Measurements from ENCODE around the gene KCNA2. TPM values are rescaled to one million over a fixed set of nuclear protein-coding genes. Genes with fewer than 3 reads are reported as not detected.

Gene KCNA2
- total RNA-seq, 1 experiment from 2014 or later: not detected

- no peaks in the 10 kb centered on the region for H3K9me3 ChIP-seq
These were observed 27.9 kb upstream of the KCNA2 start for GRCh38 chr1:110634086-110634454.

DNA sequence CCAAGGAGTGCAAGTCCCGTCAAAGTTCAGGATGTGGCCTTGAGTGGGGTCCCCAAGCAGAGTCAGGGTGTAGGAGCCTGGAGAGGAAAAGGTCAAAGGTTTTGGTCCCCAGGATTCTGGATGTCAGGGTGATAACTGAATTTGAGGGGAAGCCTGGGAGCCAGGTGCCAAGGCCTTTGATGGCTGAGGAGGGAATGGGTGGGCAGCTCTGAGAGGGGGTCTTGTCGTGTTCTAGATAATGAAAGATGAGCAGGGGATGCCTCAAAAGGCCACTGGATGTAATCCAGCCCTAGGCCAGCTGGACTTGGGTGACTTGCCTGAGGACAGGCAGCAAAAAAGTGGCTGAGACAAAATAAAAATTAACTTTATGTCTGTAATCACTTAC is 27.5 kb upstream of the KCNA2 start:
- no peak overlapping the region for H3K4me3 ChIP-seq
- H3K9me3 ChIP-seq: no peaks in the 10 kb centered on the region
- peaks cover 15% of the 10 kb centered on the region for H3K27me3 ChIP-seq
- no peaks in the 10 kb centered on the region for H3K36me3 ChIP-seq
- DNase-seq: no peak

More at GRCh38 chr1:110634086-110634454, 27.9 kb upstream of the KCNA2 start:
- H3K27me3 ChIP-seq: peaks cover 15% of the 10 kb centered on the region
- no peak for DNase-seq
- no peak overlapping the region for H3K4me3 ChIP-seq
- no peaks in the 10 kb centered on the region for H3K36me3 ChIP-seq

DNA sequence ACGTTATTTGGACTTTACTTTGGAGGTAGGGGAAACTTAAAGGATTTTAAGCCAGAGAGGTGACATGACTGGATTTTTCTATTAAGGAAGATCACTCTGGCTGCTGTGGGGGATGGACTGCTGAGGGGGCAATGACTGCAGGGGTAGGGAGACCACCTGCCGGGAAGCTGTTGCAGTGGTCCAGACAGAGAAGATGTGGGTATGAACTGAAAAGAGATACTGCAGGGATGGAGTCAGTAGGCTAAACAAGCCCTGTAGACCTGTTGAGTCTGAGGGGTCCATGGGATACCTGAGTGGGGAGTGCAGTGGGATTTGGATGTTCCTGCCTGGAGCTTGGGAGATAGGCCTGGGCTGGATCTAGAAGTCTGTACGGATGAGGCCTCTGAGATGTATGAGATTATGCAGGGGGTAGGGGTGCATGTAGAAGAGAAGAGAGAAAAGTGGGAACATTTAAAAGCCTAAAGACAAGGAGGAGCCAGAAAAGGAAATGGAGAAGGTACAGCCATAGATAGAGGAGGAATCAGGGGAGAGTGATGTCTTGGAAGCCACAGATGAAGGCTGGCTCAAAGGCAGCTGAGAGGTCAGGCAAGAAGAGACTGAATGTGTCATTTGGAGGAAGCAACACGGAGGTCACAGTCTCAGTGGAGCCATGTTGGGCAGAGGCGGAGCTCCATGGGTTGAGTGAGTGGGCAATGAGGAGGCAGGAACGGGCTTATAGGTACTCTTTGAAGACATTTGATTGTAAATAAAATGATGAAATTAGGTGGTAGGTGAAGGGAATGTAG is 25.9 kb upstream of the KCNA2 start:
- peaks cover 15% of the 10 kb centered on the region for H3K27me3 ChIP-seq
- no peaks in the 10 kb centered on the region for H3K9me3 ChIP-seq
- H3K4me3 ChIP-seq: no peak overlapping the region
- no peaks in the 10 kb centered on the region for H3K36me3 ChIP-seq
- DNase-seq: no peak

DNA sequence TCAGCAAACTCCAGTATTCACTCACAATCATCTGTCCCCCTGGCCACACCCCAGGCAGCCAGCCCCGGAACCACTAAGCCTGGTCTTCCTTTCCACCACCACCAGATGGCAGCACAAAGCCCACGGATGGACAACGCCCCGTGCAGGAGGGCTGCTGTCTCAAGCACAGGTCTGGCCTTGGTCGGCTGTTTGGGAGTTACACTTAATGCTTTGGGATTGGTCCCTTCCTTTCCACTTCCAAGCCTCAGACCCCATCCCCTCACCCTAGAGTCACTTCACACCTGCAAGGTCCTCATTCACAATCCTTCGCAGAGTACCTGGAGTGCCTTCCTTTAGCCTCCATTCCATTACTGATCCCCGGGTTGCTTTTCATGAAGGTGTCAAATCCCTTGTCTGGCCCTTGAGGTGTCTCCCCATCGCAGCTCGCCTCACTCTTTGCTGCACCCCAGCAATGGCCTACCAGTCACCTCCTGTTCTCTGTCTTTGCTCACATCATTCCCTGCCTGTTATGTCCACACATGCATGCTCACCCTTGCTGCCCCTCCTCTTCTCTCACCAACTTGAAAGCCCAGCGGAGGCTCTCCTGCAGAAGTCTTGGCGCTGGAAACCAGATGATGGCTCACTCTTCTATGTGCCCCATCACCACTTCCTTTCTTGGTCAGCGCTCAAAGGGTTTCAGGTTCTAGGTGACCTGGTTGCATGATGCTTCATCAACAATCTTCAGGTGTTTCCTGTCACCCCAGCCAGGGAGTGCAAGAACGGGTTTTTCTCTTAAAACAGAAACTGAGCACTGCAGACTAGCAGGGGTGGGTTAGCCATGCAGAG is 24.9 kb upstream of the KCNA2 start:
- no peak overlapping the region for H3K4me3 ChIP-seq
- H3K9me3 ChIP-seq: no peaks in the 10 kb centered on the region
- no peaks in the 10 kb centered on the region for H3K36me3 ChIP-seq
- DNase-seq: peak; percentile 71
- H3K27me3 ChIP-seq: peaks cover 19% of the 10 kb centered on the region

DNA sequence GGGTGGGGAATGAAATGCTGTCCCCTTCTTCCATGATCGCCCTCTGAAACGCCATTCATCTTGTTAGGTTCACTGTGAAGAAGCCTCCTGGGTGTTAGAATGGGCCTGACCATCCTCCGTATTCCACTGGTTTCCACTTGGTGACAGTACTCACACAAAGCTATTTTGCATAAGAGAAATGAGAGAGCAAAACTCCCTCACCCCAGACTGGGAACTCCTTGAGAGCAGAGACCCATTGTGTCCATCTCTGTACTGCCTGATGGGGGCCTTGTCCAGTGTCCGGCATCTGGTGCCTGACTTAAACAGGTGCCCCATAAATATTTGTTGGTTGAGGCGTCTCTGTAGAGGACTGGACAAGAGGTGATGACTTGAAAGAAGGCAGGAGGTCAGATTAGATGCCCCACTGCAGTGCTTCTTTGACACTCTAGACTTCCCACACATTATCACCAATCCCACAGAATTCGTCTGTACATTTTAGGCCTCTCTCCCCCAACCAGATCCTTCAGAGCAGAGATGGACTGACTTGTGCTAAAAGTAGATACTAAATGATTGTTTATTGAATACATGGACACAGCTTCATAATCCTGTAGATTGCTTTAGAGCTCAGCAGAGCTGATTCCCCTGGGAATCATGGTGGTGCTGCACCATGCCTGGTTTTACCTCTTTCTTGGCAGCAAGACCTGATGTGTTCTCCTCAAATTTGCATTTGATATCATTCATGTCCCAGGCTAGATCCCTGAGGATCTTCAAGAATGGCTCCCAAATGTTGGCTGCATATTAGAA is 22.4 kb upstream of the KCNA2 start:
- Histone ChIP-seq H3K9me3 (no peaks in the 10 kb centered on the region), H3K27me3 (peaks cover 24% of the 10 kb centered on the region), H3K36me3 (no peaks in the 10 kb centered on the region), H3K4me3 (no peak overlapping the region)
- no peak for DNase-seq

GRCh38 chr1:110627764-110628163 is 21.6 kb upstream of the KCNA2 start:
- H3K36me3 ChIP-seq: no peaks in the 10 kb centered on the region
- no peak overlapping the region for H3K4me3 ChIP-seq
- no peaks in the 10 kb centered on the region for H3K9me3 ChIP-seq
- DNase-seq: no peak
- peaks cover 30% of the 10 kb centered on the region for H3K27me3 ChIP-seq

GRCh38 chr1:110626889-110627288 is 20.7 kb upstream of the KCNA2 start:
- DNase-seq: no peak
- H3K9me3 ChIP-seq: no peaks in the 10 kb centered on the region
- H3K36me3 ChIP-seq: no peaks in the 10 kb centered on the region
- H3K27me3 ChIP-seq: peaks cover 35% of the 10 kb centered on the region
- H3K4me3 ChIP-seq: no peak overlapping the region

DNA sequence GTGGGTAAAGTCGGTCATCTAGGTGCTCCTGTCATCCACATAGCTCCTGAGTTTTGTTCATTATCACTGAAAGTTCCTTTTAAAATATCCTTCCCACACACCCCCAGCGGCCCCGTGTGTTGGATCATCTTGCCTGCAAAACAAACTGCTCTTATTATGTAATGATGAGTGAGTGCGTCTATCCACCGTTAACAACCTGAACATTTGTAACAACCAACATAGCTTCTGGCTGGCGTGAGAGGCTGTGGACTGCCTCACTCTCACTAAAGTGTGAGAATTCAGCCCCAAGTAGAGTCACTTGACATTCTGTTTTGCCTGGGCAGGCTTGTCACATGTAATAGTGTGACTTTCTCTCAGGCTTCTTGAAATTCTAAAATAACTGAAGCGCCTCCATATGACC is 14.5 kb upstream of the KCNA2 start:
- DNase-seq: no peak
- Histone ChIP-seq H3K4me3 (no peak overlapping the region), H3K27me3 (peaks cover 56% of the 10 kb centered on the region), H3K9me3 (no peaks in the 10 kb centered on the region), H3K36me3 (no peaks in the 10 kb centered on the region)

DNA sequence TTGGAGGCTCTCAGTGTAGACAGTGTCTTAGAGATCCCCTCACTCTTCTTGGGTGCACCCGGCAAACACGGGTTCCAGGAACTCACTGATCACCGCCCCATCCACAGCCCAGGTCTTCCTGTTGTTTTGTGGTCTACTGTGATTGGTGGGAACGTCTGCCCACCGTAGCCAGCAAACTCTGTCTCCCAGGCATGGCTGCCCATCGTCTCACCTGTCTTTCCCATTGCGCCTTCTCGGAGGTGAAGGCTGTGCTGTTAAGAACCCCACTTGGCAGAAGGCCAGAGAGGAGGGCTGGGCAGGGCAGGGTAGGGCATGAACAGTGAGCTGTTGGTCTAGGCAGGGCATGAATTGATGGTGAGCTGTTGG is 14.1 kb upstream of the KCNA2 start:
- Histone ChIP-seq H3K36me3 (no peaks in the 10 kb centered on the region), H3K9me3 (no peaks in the 10 kb centered on the region), H3K27me3 (peaks cover 58% of the 10 kb centered on the region), H3K4me3 (no peak overlapping the region)
- DNase-seq: no peak

- H3K4me3 ChIP-seq: no peak overlapping the region
- peaks cover 61% of the 10 kb centered on the region for H3K27me3 ChIP-seq
- peak; percentile 88 for DNase-seq
- no peaks in the 10 kb centered on the region for H3K9me3 ChIP-seq
- no peaks in the 10 kb centered on the region for H3K36me3 ChIP-seq
These were observed 13.5 kb upstream of the KCNA2 start for GRCh38 chr1:110619412-110620249.

GRCh38 chr1:110618668-110619067 is 12.5 kb upstream of the KCNA2 start:
- H3K9me3 ChIP-seq: no peaks in the 10 kb centered on the region
- peaks cover 59% of the 10 kb centered on the region for H3K27me3 ChIP-seq
- no peak for DNase-seq
- H3K36me3 ChIP-seq: no peaks in the 10 kb centered on the region
- no peak overlapping the region for H3K4me3 ChIP-seq

- H3K4me3 ChIP-seq: no peak overlapping the region
- no peaks in the 10 kb centered on the region for H3K36me3 ChIP-seq
- no peak for DNase-seq
- H3K27me3 ChIP-seq: peaks cover 60% of the 10 kb centered on the region
- no peaks in the 10 kb centered on the region for H3K9me3 ChIP-seq
These were observed 11.4 kb upstream of the KCNA2 start for GRCh38 chr1:110617589-110617988.

- Histone ChIP-seq H3K27me3 (peaks cover 59% of the 10 kb centered on the region), H3K4me3 (no peak overlapping the region), H3K36me3 (no peaks in the 10 kb centered on the region), H3K9me3 (no peaks in the 10 kb centered on the region)
- DNase-seq: no peak
These were observed 11.0 kb upstream of the KCNA2 start for GRCh38 chr1:110617116-110617515.

DNA sequence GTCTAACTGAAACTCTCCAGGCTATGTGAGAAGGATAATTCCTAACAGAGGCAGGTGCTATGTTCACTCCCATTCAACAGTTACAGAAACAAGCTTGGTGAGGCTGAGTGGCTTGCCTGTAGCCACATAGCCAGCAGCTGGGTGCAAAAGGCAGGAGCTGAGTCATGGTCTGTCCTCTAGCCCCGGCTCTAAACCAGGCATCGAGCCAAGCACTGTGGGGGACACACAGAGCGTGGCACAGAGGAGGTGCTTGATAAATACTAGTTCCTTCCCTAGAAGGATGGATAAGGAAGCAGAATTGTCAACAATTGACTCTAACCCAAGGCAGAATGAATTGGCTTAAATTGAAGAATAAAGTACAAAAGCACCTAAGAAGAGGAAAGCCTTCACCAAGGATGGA is 10.4 kb upstream of the KCNA2 start:
- Histone ChIP-seq H3K36me3 (no peaks in the 10 kb centered on the region), H3K4me3 (no peak overlapping the region), H3K9me3 (no peaks in the 10 kb centered on the region), H3K27me3 (peaks cover 58% of the 10 kb centered on the region)
- peak; percentile 51 for DNase-seq

- no peaks in the 10 kb centered on the region for H3K36me3 ChIP-seq
- H3K4me3 ChIP-seq: no peak overlapping the region
- no peaks in the 10 kb centered on the region for H3K9me3 ChIP-seq
- peaks cover 55% of the 10 kb centered on the region for H3K27me3 ChIP-seq
- DNase-seq: peak; percentile 58
These were observed 9.5 kb upstream of the KCNA2 start for GRCh38 chr1:110615548-110616130.

- Histone ChIP-seq H3K9me3 (no peaks in the 10 kb centered on the region), H3K4me3 (no peak overlapping the region), H3K27me3 (peaks cover 73% of the 10 kb centered on the region), H3K36me3 (no peaks in the 10 kb centered on the region)
- no peak for DNase-seq
These were observed 6.0 kb upstream of the KCNA2 start for GRCh38 chr1:110612060-110612745.

All from MG63 (cell line).